B cell (primary cell): Measurements from ENCODE around the gene FHIT. TPM values are rescaled to one million over a fixed set of nuclear protein-coding genes. Genes with fewer than 3 reads are reported as not detected.

Experiments
- ATAC-seq: fragments of 200-7000 bp; cut with Tn5 transposase; one replicate; pipeline ENCODE4 v1.10.0; 2021; ENCODE audit warnings: low read depth, mild to moderate bottlenecking, moderate number of reproducible peaks, moderate library complexity
- CTCF ChIA-PET: fragments of 350-600 bp; sonication (Branson Sonifier 250); formaldehyde crosslinking; loops from one replicate; lab custom pipeline; 2021; ENCODE audit warnings: antibody characterized with exemption, inconsistent platforms; lab: Charles Lee
- POLR2A ChIA-PET: fragments of 350-600 bp; sonication (Branson Sonifier 250); formaldehyde crosslinking; loops from one replicate; lab custom pipeline; 2021; ENCODE audit warnings: antibody characterized with exemption; lab: Charles Lee
- DNase-seq: peaks from one replicate; pipeline ENCODE4 v3.0.0; 2013
- H2AFZ ChIP-seq: 2 replicates; pipeline ENCODE4 v1.6.1; 2012; ENCODE audit warnings: mild to moderate bottlenecking, low read depth, low read length; ENCODE audit not compliant: insufficient read depth, poor library complexity, severe bottlenecking
- H3K27ac ChIP-seq, 2 donors: 1 replicate in 1 of 2; 2 replicates in 1 of 2; pipeline ENCODE4 v1.5.1; 2012 to 2013; ENCODE audit warnings: low read length in 2 of 2, mild to moderate bottlenecking in 2 of 2, moderate library complexity in 1 of 2
- H3K27me3 ChIP-seq, 4 experiments: fragments of 200-600 bp in 1 of 4; sonication (generic) in 1 of 4; replicated peaks in 1 of 4; 1 replicate in 2 of 4; 2 replicates in 2 of 4; pipeline versions ENCODE4 v1.6.1 to v1.7.0; 2013 to 2016; ENCODE audit warnings: low read length in 3 of 4, mild to moderate bottlenecking in 2 of 4, mixed read lengths in 1 of 4, moderate library complexity in 1 of 4; ENCODE audit not compliant: insufficient read depth in 4 of 4, control insufficient read depth in 3 of 4; ENCODE audit errors: control extremely low read depth in 1 of 4
- H3K36me3 ChIP-seq, 2 experiments: replicated peaks in 1 of 2; 1 replicate in 1 of 2; 2 replicates in 1 of 2; pipeline versions ENCODE4 v1.6.1 to v1.7.1; 2013; ENCODE audit warnings: low read length in 1 of 2; ENCODE audit not compliant: insufficient read depth in 2 of 2, control insufficient read depth in 1 of 2; ENCODE audit errors: control extremely low read depth in 1 of 2, extremely low read depth in 1 of 2
- H3K4me1 ChIP-seq, 2 donors: fragments of 200-600 bp in 1 of 2; sonication (generic) in 1 of 2; 1 replicate in 1 of 2; 2 replicates in 1 of 2; pipeline versions ENCODE4 v1.5.1 to v1.6.1; 2013 to 2017; ENCODE audit warnings: low read length in 2 of 2; ENCODE audit not compliant: control insufficient read depth in 2 of 2, insufficient read depth in 2 of 2
- H3K4me2 ChIP-seq: replicated peaks from 2 replicates; pipeline ENCODE3; 2012; ENCODE audit warnings: mild to moderate bottlenecking, low read depth, low read length; ENCODE audit not compliant: poor library complexity, severe bottlenecking
- H3K4me3 ChIP-seq, 5 experiments: fragments of 200-600 bp in 1 of 5; sonication (generic) in 1 of 5; 1 replicate in 3 of 5; 2 replicates in 2 of 5; pipeline versions ENCODE4 v1.5.1 to v1.7.0; 2011 to 2016; ENCODE audit warnings: low read length in 4 of 5, mild to moderate bottlenecking in 4 of 5, low read depth in 2 of 5, control low read depth in 1 of 5, moderate library complexity in 1 of 5; ENCODE audit not compliant: insufficient read depth in 1 of 5; ENCODE audit errors: control extremely low read depth in 1 of 5, extremely low read depth in 1 of 5
- H3K79me2 ChIP-seq: fragments of 200-600 bp; sonication (generic); one replicate; pipeline ENCODE4 v1.6.0; 2016; ENCODE audit warnings: low read length; ENCODE audit not compliant: control insufficient read depth, insufficient read depth
- H3K9ac ChIP-seq: fragments of 200-600 bp; sonication (generic); 2 replicates; pipeline ENCODE4 v1.6.1; 2017; ENCODE audit warnings: mild to moderate bottlenecking, low read length, moderate library complexity
- H3K9me3 ChIP-seq, 3 donors: one replicate each; pipeline versions ENCODE4 v1.6.1 to v1.7.1; 2013; ENCODE audit warnings: low read length in 2 of 3; ENCODE audit not compliant: control insufficient read depth in 2 of 3, insufficient read depth in 1 of 3; ENCODE audit errors: control extremely low read depth in 1 of 3
- H4K20me1 ChIP-seq: 2 replicates; pipeline ENCODE4 v1.6.0; 2012; ENCODE audit warnings: mild to moderate bottlenecking, low read length; ENCODE audit not compliant: insufficient read depth, control insufficient read depth, poor library complexity, severe bottlenecking
- H3K27ac Mint-ChIP-seq: one replicate; pipeline ENCODE4 v1.8.0; 2021; ENCODE audit warnings: mixed read lengths
- H3K27me3 Mint-ChIP-seq: one replicate; pipeline ENCODE4 v1.8.0; 2021; ENCODE audit warnings: mixed read lengths
- H3K4me1 Mint-ChIP-seq: one replicate; pipeline ENCODE4 v1.8.0; 2021; ENCODE audit warnings: mixed read lengths
- H3K4me3 Mint-ChIP-seq: one replicate; pipeline ENCODE4 v1.8.0; 2021; ENCODE audit warnings: mixed read lengths
- H3K9me3 Mint-ChIP-seq: one replicate; pipeline ENCODE4 v1.8.0; 2022; ENCODE audit warnings: mixed read lengths; ENCODE audit not compliant: insufficient read depth
- EZH2 ChIP-seq: IDR thresholded peaks from 2 replicates; pipeline ENCODE4 v1.6.1; 2012; ENCODE audit warnings: borderline replicate concordance, low read depth, mild to moderate bottlenecking, moderate library complexity, low read length; ENCODE audit not compliant: insufficient read depth, poor library complexity, severe bottlenecking
- WGBS: methylation state at CpG from one replicate; pipeline ENCODE4 v1.1.5; 2013; ENCODE audit warnings: missing lambda C conversion rate; ENCODE audit not compliant: insufficient coverage; 5-methylcytosine and 5-hydroxymethylcytosine counted together
- intact Hi-C: fragments of 100-400 bp; cut with micrococcal nuclease; formaldehyde crosslinking; loops from one replicate; pipeline ENCODE4 v1.10.0; 2022
- polyA plus RNA-seq: library from polyadenylated mRNA; depleted of rRNA; stranded (reverse); fragments of >200 nt; gene quantifications from 2 replicates; pipeline ENCODE4 v1.2.3, GENCODE V29; 2012
- total RNA-seq, 2 donors: library from RNA; stranded (reverse); fragments of 120-200 nt in 1 of 2; gene quantifications; 1 replicate in 1 of 2; 2 replicates in 1 of 2; pipeline versions ENCODE4 v1.2.3 to v1.2.4, GENCODE V29; 2013 to 2022
- TF ChIP-seq, protein P1 (sequence below): fragments of 200-600 bp; IDR thresholded peaks from one replicate; pipeline ENCODE4 v1.8.0; 2022; ENCODE audit warnings: antibody characterized with exemption, mild to moderate bottlenecking

Gene FHIT
- total and polyA plus RNA-seq, 2 donors (not counting 1 experiment from before 2014, with no cell fraction given): 1.7 to 7.8 TPM

GRCh38 chr3:60707452-60708020 is 543.7 kb downstream of the FHIT start:
- POLR2A ChIA-PET: no interaction called here
- Mint-ChIP-seq H3K9me3 (no peaks in the 10 kb centered on the region), H3K27me3 (no peaks in the 10 kb centered on the region), H3K27ac (no peak overlapping the region), H3K4me1 (no peaks in the 10 kb centered on the region), H3K4me3 (no peak overlapping the region)
- Histone ChIP-seq H3K9me3 (no peaks in the 10 kb centered on the region), H3K27me3 (no peaks in the 10 kb centered on the region), H3K4me2 (no peak overlapping the region), H3K36me3 (no peaks in the 10 kb centered on the region), H3K79me2 (no peaks in the 10 kb centered on the region), H3K4me3 (no peak overlapping the region), H4K20me1 (no peaks in the 10 kb centered on the region), H2AFZ (no peak overlapping the region), H3K4me1 (no peaks in the 10 kb centered on the region), H3K9ac (no peak overlapping the region), H3K27ac (no peak overlapping the region)
- CTCF ChIA-PET: interaction anchor here (0.5 kb wide), 1 partner anchor 1608 kb away, joined by 3 read pairs; no protein-coding TSS in a partner anchor
- ATAC-seq (no peak), DNase-seq (no peak)
- no CpG with 5 or more reads among the region's 2 CpGs for WGBS
- intact Hi-C loops: no loop called here
- TF ChIP-seq, protein P1, sequence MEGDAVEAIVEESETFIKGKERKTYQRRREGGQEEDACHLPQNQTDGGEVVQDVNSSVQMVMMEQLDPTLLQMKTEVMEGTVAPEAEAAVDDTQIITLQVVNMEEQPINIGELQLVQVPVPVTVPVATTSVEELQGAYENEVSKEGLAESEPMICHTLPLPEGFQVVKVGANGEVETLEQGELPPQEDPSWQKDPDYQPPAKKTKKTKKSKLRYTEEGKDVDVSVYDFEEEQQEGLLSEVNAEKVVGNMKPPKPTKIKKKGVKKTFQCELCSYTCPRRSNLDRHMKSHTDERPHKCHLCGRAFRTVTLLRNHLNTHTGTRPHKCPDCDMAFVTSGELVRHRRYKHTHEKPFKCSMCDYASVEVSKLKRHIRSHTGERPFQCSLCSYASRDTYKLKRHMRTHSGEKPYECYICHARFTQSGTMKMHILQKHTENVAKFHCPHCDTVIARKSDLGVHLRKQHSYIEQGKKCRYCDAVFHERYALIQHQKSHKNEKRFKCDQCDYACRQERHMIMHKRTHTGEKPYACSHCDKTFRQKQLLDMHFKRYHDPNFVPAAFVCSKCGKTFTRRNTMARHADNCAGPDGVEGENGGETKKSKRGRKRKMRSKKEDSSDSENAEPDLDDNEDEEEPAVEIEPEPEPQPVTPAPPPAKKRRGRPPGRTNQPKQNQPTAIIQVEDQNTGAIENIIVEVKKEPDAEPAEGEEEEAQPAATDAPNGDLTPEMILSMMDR: no peak
- TF ChIP-seq EZH2: no peak

- H2AFZ ChIP-seq: no peak overlapping the region
- Mint-ChIP-seq H3K4me1 (no peaks in the 10 kb centered on the region), H3K9me3 (no peaks in the 10 kb centered on the region), H3K4me3 (no peak overlapping the region), H3K27ac (no peak overlapping the region), H3K27me3 (no peaks in the 10 kb centered on the region)
- POLR2A ChIA-PET: no interaction called here
- H3K9me3 ChIP-seq: no peaks in the 10 kb centered on the region
- H3K27ac ChIP-seq: no peak overlapping the region
- H3K4me2 ChIP-seq: no peak overlapping the region
- intact Hi-C loops: no loop called here
- no peak for TF ChIP-seq EZH2
- TF ChIP-seq, protein P1: no peak
- CTCF ChIA-PET: no interaction called here
- H3K9ac ChIP-seq: no peak overlapping the region
- WGBS: no CpG with 5 or more reads among the region's 3 CpGs
- H3K79me2 ChIP-seq: no peaks in the 10 kb centered on the region
- no peaks in the 10 kb centered on the region for H3K36me3 ChIP-seq
- no peaks in the 10 kb centered on the region for H4K20me1 ChIP-seq
- DNase-seq: no peak
- no peak overlapping the region for H3K4me3 ChIP-seq
- no peaks in the 10 kb centered on the region for H3K27me3 ChIP-seq
- no peak for ATAC-seq
- no peaks in the 10 kb centered on the region for H3K4me1 ChIP-seq
These were observed 547.1 kb downstream of the FHIT start for GRCh38 chr3:60703956-60704736.
